Uterus (tissue), 2 donors: ENCODE results near the gene ZBTB20.

ENCODE experiments used
- POLR2A ChIP-seq, 2 donors: fragments of 450-650 bp; IDR thresholded peaks; one replicate each; pipeline ENCODE4 v1.6.1; 2016; ENCODE audit warnings: antibody characterized with exemption in 2 of 2, mild to moderate bottlenecking in 1 of 2, moderate library complexity in 1 of 2
- TF ChIP-seq, protein P1 (sequence below), 4 experiments: fragments of 200-600 bp in 2 of 4; fragments of 450-650 bp in 2 of 4; sonication (generic) in 2 of 4; IDR thresholded peaks; one replicate each; pipeline ENCODE4 v1.5.1; 2016 to 2019; ENCODE audit warnings: antibody characterized with exemption in 4 of 4, mild to moderate bottlenecking in 2 of 4, moderate library complexity in 1 of 4

DNA sequence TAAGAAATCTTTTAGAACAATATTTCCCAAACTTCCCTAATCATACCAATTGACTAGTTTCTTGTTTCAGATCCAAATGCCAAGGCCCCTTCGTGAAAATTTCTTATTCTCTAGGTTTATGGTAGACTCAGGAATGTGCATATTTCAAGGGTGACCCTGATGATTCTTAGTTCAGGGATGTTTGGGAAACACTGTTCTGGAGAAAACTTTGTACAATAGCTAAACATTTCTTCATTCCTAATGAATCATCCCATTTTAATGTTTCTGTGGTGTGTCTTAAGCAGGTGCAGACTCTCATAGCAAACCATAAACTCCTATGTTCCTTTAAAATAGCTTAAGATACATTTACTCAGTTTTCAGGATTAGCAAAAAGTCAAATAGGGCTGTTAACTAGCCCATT lies 538.8 kb downstream of the ZBTB20 start:
- TF ChIP-seq, protein P1, sequence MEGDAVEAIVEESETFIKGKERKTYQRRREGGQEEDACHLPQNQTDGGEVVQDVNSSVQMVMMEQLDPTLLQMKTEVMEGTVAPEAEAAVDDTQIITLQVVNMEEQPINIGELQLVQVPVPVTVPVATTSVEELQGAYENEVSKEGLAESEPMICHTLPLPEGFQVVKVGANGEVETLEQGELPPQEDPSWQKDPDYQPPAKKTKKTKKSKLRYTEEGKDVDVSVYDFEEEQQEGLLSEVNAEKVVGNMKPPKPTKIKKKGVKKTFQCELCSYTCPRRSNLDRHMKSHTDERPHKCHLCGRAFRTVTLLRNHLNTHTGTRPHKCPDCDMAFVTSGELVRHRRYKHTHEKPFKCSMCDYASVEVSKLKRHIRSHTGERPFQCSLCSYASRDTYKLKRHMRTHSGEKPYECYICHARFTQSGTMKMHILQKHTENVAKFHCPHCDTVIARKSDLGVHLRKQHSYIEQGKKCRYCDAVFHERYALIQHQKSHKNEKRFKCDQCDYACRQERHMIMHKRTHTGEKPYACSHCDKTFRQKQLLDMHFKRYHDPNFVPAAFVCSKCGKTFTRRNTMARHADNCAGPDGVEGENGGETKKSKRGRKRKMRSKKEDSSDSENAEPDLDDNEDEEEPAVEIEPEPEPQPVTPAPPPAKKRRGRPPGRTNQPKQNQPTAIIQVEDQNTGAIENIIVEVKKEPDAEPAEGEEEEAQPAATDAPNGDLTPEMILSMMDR (IDR thresholded peaks at IDR 0.05), result no peak
- TF ChIP-seq POLR2A (IDR thresholded peaks at IDR 0.05), result no peak
